Stimulated activated naive CD8-positive, alpha-beta T cell treated with anti-CD3 and anti-CD28 coated beads, Interleukin-15, Interleukin-2, amounts not matched to agents 100 ng/mL and 50 ng/mL, for 24 hours (primary cell): ENCODE measurements around the gene TASOR2.
A peak's percentile ranks its signal among the peaks of the same experiment; 100 is the strongest.

Source experiments
- H3K27ac Mint-ChIP-seq: one replicate; pipeline ENCODE4 v1.8.0; 2021; ENCODE audit warnings: mild to moderate bottlenecking, mixed read lengths
- H3K27me3 Mint-ChIP-seq: one replicate; pipeline ENCODE4 v1.8.0; 2021; ENCODE audit warnings: mixed read lengths
- H3K36me3 Mint-ChIP-seq: one replicate; pipeline ENCODE4 v1.8.0; 2021; ENCODE audit warnings: low read depth, mixed read lengths
- H3K4me1 Mint-ChIP-seq: one replicate; pipeline ENCODE4 v1.8.0; 2021; ENCODE audit warnings: low read depth, mixed read lengths
- H3K4me3 Mint-ChIP-seq: one replicate; pipeline ENCODE4 v1.8.0; 2021; ENCODE audit warnings: mild to moderate bottlenecking, mixed read lengths
- H3K9me3 Mint-ChIP-seq: one replicate; pipeline ENCODE4 v1.8.0; 2021; ENCODE audit warnings: mixed read lengths

The TASOR2 gene

DNA sequence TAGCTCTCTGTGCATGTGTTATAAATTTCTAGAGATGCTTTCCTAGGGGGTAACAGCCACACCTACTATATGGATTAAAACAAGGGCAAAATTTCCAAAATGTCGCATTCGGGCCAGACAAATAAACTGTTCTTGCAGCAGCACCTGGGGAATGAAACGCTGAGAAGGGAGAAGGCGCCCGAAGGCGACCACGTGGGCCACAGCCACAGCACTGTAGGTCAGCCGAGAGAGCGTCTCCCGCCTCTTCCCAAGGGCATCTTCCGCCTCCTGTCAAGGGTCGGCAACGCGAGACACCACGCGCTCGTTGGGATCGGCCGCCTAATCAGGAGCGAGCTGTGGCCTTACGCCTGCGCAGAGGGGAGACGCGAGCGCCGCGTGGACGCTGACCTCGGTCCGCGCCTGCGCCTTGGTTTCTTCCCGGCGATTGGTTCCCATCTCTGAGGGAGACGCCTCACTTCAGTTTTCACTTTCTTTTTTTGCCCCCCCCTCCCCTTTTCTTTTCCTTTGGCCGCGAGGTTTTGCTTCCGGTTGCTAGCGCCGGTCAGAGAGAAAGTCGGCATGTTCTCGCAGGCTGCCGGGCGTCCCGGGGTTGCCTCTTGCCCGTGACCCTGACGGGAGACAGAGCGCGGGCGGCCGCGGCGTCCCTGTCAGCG, at the start of gene TASOR2:
TSS of gene TASOR2 (plus strand) at position 521 of the 653 bp plus-strand sequence. CDS start 35,805 bp downstream, outside the sequence.
- Mint-ChIP-seq H3K27ac (peak within 1 kb of the TSS; percentile 93), H3K9me3 (peaks cover 3% of the 10 kb centered on the region), H3K27me3 (no peaks in the 10 kb centered on the region), H3K4me1 (peaks cover 60% of the 10 kb centered on the region), H3K36me3 (peaks cover 26% of the 10 kb centered on the region), H3K4me3 (peak within 1 kb of the TSS; percentile 96)

- Mint-ChIP-seq H3K9me3 (no peaks in the 10 kb centered on the region), H3K4me1 (peaks cover 2% of the 10 kb centered on the region), H3K27me3 (no peaks in the 10 kb centered on the region), H3K4me3 (no peak overlapping the region), H3K27ac (no peak overlapping the region), H3K36me3 (no peaks in the 10 kb centered on the region)
Measured at GRCh38 chr10:5634918-5635317, 49.7 kb upstream of the TASOR2 start.

DNA sequence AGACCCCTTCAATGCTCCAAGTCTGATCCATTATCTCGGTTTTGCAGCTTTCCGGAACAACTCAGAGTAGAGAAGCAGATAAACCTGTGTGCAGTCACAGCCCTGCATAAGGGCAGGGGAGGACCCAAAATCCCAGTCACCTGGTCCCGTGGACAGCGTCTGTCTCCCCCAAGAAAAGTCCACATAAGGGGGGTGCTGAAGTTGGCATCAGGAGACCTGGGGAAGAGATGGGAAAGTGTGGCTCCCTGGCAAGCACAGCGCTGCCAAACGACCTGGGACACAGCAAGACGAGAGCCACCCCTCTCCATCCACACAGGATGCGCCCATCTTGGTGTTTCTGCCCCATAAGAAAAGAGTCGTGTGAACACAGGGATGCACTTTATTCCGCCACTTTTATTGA, 46.1 kb upstream of the TASOR2 start:
- Mint-ChIP-seq H3K36me3 (peaks cover 3% of the 10 kb centered on the region), H3K4me1 (no peaks in the 10 kb centered on the region), H3K27me3 (no peaks in the 10 kb centered on the region), H3K9me3 (no peaks in the 10 kb centered on the region), H3K4me3 (no peak overlapping the region), H3K27ac (no peak overlapping the region)

- Mint-ChIP-seq H3K4me3 (no peak overlapping the region), H3K9me3 (no peaks in the 10 kb centered on the region), H3K36me3 (peaks cover 3% of the 10 kb centered on the region), H3K4me1 (no peaks in the 10 kb centered on the region), H3K27ac (no peak overlapping the region), H3K27me3 (no peaks in the 10 kb centered on the region)
Measured at GRCh38 chr10:5639066-5639465, 45.6 kb upstream of the TASOR2 start.

- H3K4me1 Mint-ChIP-seq, result no peaks in the 10 kb centered on the region
- peaks cover 3% of the 10 kb centered on the region for H3K36me3 Mint-ChIP-seq
- no peak overlapping the region for H3K27ac Mint-ChIP-seq
- no peaks in the 10 kb centered on the region for H3K9me3 Mint-ChIP-seq
- H3K4me3 Mint-ChIP-seq, result no peak overlapping the region
- H3K27me3 Mint-ChIP-seq, result no peaks in the 10 kb centered on the region
Measured at GRCh38 chr10:5640036-5640435, 44.6 kb upstream of the TASOR2 start.

DNA sequence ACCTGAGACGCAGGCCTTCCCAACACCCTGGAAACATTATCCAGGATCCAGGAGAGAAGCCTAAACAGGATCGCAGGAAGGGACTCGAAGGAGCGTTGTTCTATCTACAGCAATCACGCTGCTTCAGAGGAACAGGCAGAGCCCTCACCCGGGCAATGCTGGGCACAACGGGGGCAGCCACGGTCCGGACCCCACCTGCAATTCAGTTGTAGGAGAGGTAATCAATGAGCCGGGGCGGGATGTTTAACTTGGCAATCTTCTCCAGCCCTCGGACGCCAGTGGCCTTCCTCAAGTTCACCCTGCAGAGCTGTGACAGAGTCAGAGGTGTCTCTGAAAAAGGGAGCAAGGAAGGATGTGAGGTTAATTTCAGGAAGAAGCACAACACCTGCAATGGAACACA, 44.1 kb upstream of the TASOR2 start:
- Mint-ChIP-seq H3K27ac (no peak overlapping the region), H3K9me3 (no peaks in the 10 kb centered on the region), H3K4me1 (peaks cover 2% of the 10 kb centered on the region), H3K36me3 (peaks cover 3% of the 10 kb centered on the region), H3K27me3 (no peaks in the 10 kb centered on the region), H3K4me3 (no peak overlapping the region)

GRCh38 chr10:5641501-5641900, 43.1 kb upstream of the TASOR2 start:
- no peaks in the 10 kb centered on the region for H3K27me3 Mint-ChIP-seq
- H3K27ac Mint-ChIP-seq, result no peak overlapping the region
- peaks cover 7% of the 10 kb centered on the region for H3K4me1 Mint-ChIP-seq
- no peak overlapping the region for H3K4me3 Mint-ChIP-seq
- peaks cover 3% of the 10 kb centered on the region for H3K36me3 Mint-ChIP-seq
- no peaks in the 10 kb centered on the region for H3K9me3 Mint-ChIP-seq

- peaks cover 8% of the 10 kb centered on the region for H3K36me3 Mint-ChIP-seq
Measured at GRCh38 chr10:5643346-5644067, 41.1 kb upstream of the TASOR2 start.

GRCh38 chr10:5644930-5645329, 39.7 kb upstream of the TASOR2 start:
- Mint-ChIP-seq H3K4me3 (no peak overlapping the region), H3K27me3 (no peaks in the 10 kb centered on the region), H3K9me3 (no peaks in the 10 kb centered on the region), H3K27ac (no peak overlapping the region), H3K4me1 (peaks cover 7% of the 10 kb centered on the region), H3K36me3 (peaks cover 12% of the 10 kb centered on the region)

More at GRCh38 chr10:5643346-5644067, 41.1 kb upstream of the TASOR2 start:
- no peak overlapping the region for H3K4me3 Mint-ChIP-seq
- H3K9me3 Mint-ChIP-seq, result no peaks in the 10 kb centered on the region
- H3K27ac Mint-ChIP-seq, result no peak overlapping the region
- H3K27me3 Mint-ChIP-seq, result no peaks in the 10 kb centered on the region
- H3K4me1 Mint-ChIP-seq, result peaks cover 7% of the 10 kb centered on the region

DNA sequence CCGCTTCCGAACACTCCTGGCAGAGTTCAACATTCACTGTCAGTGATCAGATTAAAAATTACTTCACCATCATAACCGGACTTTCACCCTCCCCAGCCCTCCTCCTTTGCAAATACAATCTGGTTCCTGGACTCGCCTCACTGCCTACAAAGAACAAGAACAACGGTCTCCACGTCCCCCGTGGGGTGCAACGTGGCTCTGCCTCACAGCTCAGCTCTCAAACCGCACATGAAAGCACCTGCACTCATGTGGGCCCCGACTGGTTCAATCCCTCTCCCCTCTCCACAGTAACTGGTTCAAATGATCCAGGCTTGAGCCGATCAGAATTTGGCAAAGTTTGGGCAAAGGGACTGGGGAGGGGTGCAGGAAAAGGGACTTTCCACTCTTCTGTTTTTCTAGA, 39.3 kb upstream of the TASOR2 start:
- peaks cover 7% of the 10 kb centered on the region for H3K4me1 Mint-ChIP-seq
- H3K27me3 Mint-ChIP-seq, result no peaks in the 10 kb centered on the region
- no peak overlapping the region for H3K27ac Mint-ChIP-seq
- no peak overlapping the region for H3K4me3 Mint-ChIP-seq
- H3K36me3 Mint-ChIP-seq, result peaks cover 12% of the 10 kb centered on the region
- no peaks in the 10 kb centered on the region for H3K9me3 Mint-ChIP-seq

DNA sequence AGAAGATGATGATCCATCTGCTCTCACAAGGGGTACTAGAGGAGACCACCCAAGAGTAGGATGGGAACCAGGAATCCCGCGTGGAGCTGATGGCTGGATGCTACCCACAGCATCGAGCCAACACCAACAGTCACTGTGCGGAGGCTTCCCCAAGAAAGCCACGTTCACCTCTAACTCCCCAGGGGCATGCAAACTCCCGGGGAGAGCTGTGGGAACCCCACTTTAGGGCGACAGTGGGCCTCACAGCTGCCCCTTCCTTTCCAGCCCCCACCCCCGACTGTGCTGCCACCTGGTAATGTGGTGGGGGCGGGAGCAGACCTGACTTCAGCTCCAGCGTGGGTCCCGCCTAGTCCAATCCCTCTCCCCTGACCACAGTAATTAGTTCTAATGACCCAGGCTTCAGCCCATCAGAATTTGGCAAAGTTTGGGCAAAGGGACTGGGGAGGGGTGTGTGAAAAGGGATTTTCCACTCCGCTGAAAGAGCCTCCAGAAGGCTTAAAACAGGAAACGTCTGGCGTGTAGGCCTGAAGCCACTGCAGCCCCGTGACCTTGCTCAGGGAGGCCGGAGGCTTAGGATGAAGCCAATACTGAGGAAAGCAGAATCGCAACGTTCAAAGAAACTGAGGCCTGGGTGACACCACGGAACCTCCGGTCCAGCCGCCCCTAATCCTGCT, 38.6 kb upstream of the TASOR2 start:
- H3K4me3 Mint-ChIP-seq, result no peak overlapping the region
- H3K27ac Mint-ChIP-seq, result no peak overlapping the region
- peaks cover 12% of the 10 kb centered on the region for H3K36me3 Mint-ChIP-seq
- no peaks in the 10 kb centered on the region for H3K9me3 Mint-ChIP-seq
- H3K4me1 Mint-ChIP-seq, result peaks cover 7% of the 10 kb centered on the region
- H3K27me3 Mint-ChIP-seq, result no peaks in the 10 kb centered on the region

DNA sequence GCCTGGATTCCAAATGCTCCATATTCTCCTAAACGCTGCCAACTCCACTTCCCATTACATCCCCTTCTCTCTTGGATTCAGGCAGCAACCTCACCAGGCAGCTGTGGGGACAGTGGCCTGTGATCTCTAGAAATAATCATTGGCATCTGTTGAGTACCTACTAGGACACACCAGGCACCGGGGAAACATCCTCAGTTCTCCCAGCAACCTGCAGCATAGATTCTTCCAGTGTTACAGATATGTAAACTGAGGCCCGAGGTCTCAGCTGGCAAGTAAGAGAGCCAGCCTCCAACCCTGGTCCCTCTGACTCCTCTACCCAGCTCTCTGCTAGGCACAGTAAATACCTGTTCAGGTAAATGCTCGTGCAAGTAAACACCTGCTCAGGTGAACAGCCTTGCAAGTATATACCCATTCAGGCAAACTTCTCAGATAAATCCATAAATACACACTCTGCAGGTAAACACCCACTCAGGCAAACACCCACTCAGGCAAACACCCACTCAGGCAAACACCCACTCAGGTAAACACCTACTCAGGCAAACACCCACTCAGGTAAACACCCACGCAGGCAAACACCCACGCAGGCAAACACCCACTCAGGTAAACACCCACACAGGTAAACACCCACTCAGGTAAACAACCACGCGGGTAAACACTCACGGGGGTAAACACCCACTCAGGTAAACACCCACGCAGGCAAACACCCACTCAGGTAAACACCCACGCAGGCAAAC, 37.0 kb upstream of the TASOR2 start:
- peaks cover 9% of the 10 kb centered on the region for H3K36me3 Mint-ChIP-seq
- peak overlapping the region; percentile 83 for H3K27ac Mint-ChIP-seq
- no peaks in the 10 kb centered on the region for H3K27me3 Mint-ChIP-seq
- no peaks in the 10 kb centered on the region for H3K9me3 Mint-ChIP-seq
- peaks cover 7% of the 10 kb centered on the region for H3K4me1 Mint-ChIP-seq
- peak overlapping the region; percentile 49 for H3K4me3 Mint-ChIP-seq

- Mint-ChIP-seq H3K36me3 (peaks cover 9% of the 10 kb centered on the region), H3K4me3 (peak overlapping the region; percentile 53), H3K27me3 (no peaks in the 10 kb centered on the region), H3K27ac (peak overlapping the region; percentile 87), H3K9me3 (no peaks in the 10 kb centered on the region), H3K4me1 (peaks cover 7% of the 10 kb centered on the region)
Measured at GRCh38 chr10:5648494-5649457, 35.9 kb upstream of the TASOR2 start.

GRCh38 chr10:5649746-5650145, 34.9 kb upstream of the TASOR2 start:
- Mint-ChIP-seq H3K36me3 (peaks cover 9% of the 10 kb centered on the region), H3K4me1 (peaks cover 11% of the 10 kb centered on the region), H3K27me3 (no peaks in the 10 kb centered on the region), H3K4me3 (no peak overlapping the region), H3K27ac (no peak overlapping the region), H3K9me3 (no peaks in the 10 kb centered on the region)
